RPMI7951 (cell line): ENCODE data around the gene PRSS37. TPM values are rescaled to one million over a fixed set of nuclear protein-coding genes. Genes with fewer than 3 reads are reported as not detected.
"Not testable (repeated sequence)": the region's sequence is repeated elsewhere in the genome, so short reads cannot be mapped to it uniquely, and the experiment has no call there.

Source experiments
- DNase-seq: peaks from one replicate; pipeline ENCODE4 v3.0.0-alpha.2; 2012; ENCODE audit warnings: low read depth
- total RNA-seq: library from RNA; depleted of rRNA; stranded (reverse); fragments of >200 nt; shearing (Covaris generic); gene quantifications from 2 replicates; pipeline ENCODE4 v1.2.3, GENCODE V29; 2014; rRNA removed

PRSS37 gene
- total RNA-seq = not detected in 2 replicates

- DNase-seq = no peak
Observed at GRCh38 chr7:141841385-141841784, at the start of gene PRSS37. Gene PRSS37 (minus strand): TSS chr7:141841485. CDS start chr7:141841049, 436 bp downstream.

- no peak for DNase-seq
Observed at GRCh38 chr7:141889321-141889720, 48.0 kb upstream of the PRSS37 start.

GRCh38 chr7:141884539-141885225 lies 43.4 kb upstream of the PRSS37 start:
- no peak for DNase-seq

- no peak for DNase-seq
Observed at GRCh38 chr7:141880960-141881359, 39.7 kb upstream of the PRSS37 start.

- no peak for DNase-seq
Observed at GRCh38 chr7:141877365-141877764, 36.1 kb upstream of the PRSS37 start.

GRCh38 chr7:141876371-141876770 lies 35.1 kb upstream of the PRSS37 start:
- DNase-seq = no peak

GRCh38 chr7:141875453-141875852 lies 34.2 kb upstream of the PRSS37 start:
- no peak for DNase-seq

GRCh38 chr7:141874787-141875186 lies 33.5 kb upstream of the PRSS37 start:
- DNase-seq = no peak

GRCh38 chr7:141872931-141873330 lies 31.6 kb upstream of the PRSS37 start:
- no peak for DNase-seq

- DNase-seq = no peak
Observed at GRCh38 chr7:141866974-141867373, 25.7 kb upstream of the PRSS37 start.

- no peak for DNase-seq
Observed at GRCh38 chr7:141864765-141865447, 23.6 kb upstream of the PRSS37 start.

GRCh38 chr7:141860207-141860606 lies 18.9 kb upstream of the PRSS37 start:
- DNase-seq = no peak

GRCh38 chr7:141847996-141848395 lies 6.7 kb upstream of the PRSS37 start:
- no peak for DNase-seq

GRCh38 chr7:141844256-141844655 lies 3.0 kb upstream of the PRSS37 start:
- no peak for DNase-seq

GRCh38 chr7:141842904-141843303 lies 1.6 kb upstream of the PRSS37 start:
- no peak for DNase-seq

- no peak for DNase-seq
Observed at GRCh38 chr7:141840708-141841107, 577 bp downstream of the PRSS37 start.

- DNase-seq = no peak
Observed at GRCh38 chr7:141839256-141839655, 2.0 kb downstream of the PRSS37 start.

GRCh38 chr7:141838581-141838980 lies 2.7 kb downstream of the PRSS37 start:
- no peak for DNase-seq

- no peak for DNase-seq
Observed at GRCh38 chr7:141837683-141838082, 3.6 kb downstream of the PRSS37 start.

- not testable (repeated sequence) for DNase-seq
Observed at GRCh38 chr7:141822432-141822831, 18.9 kb downstream of the PRSS37 start.

GRCh38 chr7:141820067-141820466 lies 21.2 kb downstream of the PRSS37 start:
- no peak for DNase-seq

- no peak for DNase-seq
Observed at GRCh38 chr7:141792526-141792925, 48.8 kb downstream of the PRSS37 start.

- no peak for DNase-seq
Observed at GRCh38 chr7:141789917-141790316, 51.4 kb downstream of the PRSS37 start, which contains the start of gene TAS2R5. Gene TAS2R5 (plus strand): TSS chr7:141790217. CDS start chr7:141790362, 145 bp downstream.
